Measurements from ENCODE around the gene EVC2.

Gene EVC2

DNA sequence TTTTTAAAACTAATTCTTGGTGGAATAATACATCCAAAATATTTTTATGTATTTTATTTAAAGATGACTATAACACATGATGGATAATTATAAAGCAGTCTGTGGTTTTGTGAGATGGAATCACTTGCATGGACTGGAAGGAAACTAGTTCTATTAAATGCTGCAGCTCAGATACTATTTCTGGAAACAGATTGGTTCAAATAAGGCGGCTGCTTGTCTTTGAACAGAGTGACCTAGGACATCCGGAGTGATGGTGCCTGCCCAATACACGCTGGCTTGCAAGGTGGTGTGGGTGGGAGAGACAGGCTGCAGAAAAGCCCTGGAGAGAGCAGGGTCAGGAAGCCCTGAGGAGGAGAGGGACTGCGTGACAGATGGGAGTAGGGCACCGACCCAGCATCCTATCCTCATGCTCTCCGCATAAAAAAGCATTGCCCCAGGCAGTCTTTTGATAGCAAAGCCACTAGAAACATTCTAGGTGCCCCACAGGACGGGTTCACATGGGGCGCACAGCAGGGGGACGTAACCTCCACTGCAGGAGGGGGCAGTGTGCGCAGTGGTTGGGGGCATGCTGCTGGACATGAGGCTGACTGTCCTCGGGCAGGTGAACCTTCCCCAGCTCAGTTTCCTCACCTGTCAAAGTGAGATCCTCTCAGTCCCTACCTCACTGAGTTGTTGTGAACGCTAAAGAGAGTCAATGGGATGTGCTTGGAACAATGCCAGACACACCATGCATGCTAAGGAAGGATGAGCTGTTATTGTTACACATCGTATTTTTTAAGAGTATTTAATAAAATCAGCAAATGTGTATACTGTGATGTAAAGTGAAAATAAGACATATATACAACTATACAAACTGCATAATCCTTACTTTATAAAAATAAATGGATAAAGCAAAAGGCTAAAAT, 71.3 kb downstream of the EVC2 start:
- TF ChIP-seq SPI1 (IDR thresholded peaks at IDR 0.05; ENCODE audit: borderline replicate concordance, low read depth): no peak
- TF ChIP-seq GABPA (IDR thresholded peaks at IDR 0.05; ENCODE audit: low read depth): no peak
- TF ChIP-seq, protein P1, sequence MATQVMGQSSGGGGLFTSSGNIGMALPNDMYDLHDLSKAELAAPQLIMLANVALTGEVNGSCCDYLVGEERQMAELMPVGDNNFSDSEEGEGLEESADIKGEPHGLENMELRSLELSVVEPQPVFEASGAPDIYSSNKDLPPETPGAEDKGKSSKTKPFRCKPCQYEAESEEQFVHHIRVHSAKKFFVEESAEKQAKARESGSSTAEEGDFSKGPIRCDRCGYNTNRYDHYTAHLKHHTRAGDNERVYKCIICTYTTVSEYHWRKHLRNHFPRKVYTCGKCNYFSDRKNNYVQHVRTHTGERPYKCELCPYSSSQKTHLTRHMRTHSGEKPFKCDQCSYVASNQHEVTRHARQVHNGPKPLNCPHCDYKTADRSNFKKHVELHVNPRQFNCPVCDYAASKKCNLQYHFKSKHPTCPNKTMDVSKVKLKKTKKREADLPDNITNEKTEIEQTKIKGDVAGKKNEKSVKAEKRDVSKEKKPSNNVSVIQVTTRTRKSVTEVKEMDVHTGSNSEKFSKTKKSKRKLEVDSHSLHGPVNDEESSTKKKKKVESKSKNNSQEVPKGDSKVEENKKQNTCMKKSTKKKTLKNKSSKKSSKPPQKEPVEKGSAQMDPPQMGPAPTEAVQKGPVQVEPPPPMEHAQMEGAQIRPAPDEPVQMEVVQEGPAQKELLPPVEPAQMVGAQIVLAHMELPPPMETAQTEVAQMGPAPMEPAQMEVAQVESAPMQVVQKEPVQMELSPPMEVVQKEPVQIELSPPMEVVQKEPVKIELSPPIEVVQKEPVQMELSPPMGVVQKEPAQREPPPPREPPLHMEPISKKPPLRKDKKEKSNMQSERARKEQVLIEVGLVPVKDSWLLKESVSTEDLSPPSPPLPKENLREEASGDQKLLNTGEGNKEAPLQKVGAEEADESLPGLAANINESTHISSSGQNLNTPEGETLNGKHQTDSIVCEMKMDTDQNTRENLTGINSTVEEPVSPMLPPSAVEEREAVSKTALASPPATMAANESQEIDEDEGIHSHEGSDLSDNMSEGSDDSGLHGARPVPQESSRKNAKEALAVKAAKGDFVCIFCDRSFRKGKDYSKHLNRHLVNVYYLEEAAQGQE (IDR thresholded peaks at IDR 0.05; ENCODE audit: insufficient replicate concordance, low read depth): no peak
- TF ChIP-seq, protein P2, sequence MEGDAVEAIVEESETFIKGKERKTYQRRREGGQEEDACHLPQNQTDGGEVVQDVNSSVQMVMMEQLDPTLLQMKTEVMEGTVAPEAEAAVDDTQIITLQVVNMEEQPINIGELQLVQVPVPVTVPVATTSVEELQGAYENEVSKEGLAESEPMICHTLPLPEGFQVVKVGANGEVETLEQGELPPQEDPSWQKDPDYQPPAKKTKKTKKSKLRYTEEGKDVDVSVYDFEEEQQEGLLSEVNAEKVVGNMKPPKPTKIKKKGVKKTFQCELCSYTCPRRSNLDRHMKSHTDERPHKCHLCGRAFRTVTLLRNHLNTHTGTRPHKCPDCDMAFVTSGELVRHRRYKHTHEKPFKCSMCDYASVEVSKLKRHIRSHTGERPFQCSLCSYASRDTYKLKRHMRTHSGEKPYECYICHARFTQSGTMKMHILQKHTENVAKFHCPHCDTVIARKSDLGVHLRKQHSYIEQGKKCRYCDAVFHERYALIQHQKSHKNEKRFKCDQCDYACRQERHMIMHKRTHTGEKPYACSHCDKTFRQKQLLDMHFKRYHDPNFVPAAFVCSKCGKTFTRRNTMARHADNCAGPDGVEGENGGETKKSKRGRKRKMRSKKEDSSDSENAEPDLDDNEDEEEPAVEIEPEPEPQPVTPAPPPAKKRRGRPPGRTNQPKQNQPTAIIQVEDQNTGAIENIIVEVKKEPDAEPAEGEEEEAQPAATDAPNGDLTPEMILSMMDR (IDR thresholded peaks at IDR 0.05; ENCODE audit: insufficient read depth, low read length): no peak
- no peak for TF ChIP-seq POLR2AphosphoS5 (IDR thresholded peaks at IDR 0.05; ENCODE audit: low read depth)
- Histone ChIP-seq H3K27ac (replicated peaks) (no peak overlapping the region), H3K27me3 (ENCODE audit: insufficient read depth, poor library complexity, severe bottlenecking) (no peaks in the 10 kb centered on the region), H3K4me3 (replicated peaks; ENCODE audit: insufficient read depth, low read length) (no peak overlapping the region)
- no peak for DNase-seq (ENCODE audit: low read depth in 1 of 2, low spot score in 1 of 2)

DNA sequence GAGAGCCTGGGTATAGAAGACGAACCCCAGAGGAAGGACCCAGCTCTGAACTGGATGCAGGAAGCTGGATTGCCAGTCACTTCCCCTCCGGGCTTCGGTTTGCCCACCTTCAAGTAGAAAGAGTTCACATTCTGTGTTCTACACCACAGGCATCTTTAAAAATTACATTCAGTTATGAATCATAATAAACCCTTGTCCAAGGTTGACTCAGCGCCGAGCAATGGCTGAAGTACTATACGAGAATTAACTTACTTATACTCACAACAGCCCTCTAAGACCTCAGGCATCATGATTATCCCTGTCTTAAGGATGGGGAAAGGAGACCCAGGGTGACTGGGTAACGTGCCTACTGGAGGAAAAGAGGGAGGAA, 72.5 kb downstream of the EVC2 start:
- TF ChIP-seq, protein P2 (IDR thresholded peaks at IDR 0.05; ENCODE audit: insufficient read depth, low read length): no peak
- TF ChIP-seq SPI1 (IDR thresholded peaks at IDR 0.05; ENCODE audit: borderline replicate concordance, low read depth) (no peak), POLR2AphosphoS5 (IDR thresholded peaks at IDR 0.05; ENCODE audit: low read depth) (no peak), GABPA (IDR thresholded peaks at IDR 0.05; ENCODE audit: low read depth) (no peak)
- TF ChIP-seq, protein P1 (IDR thresholded peaks at IDR 0.05; ENCODE audit: insufficient replicate concordance, low read depth): no peak
- H3K27ac ChIP-seq (replicated peaks): no peak overlapping the region
- no peak overlapping the region for H3K4me3 ChIP-seq (replicated peaks; ENCODE audit: insufficient read depth, low read length)
- no peaks in the 10 kb centered on the region for H3K27me3 ChIP-seq (ENCODE audit: insufficient read depth, poor library complexity, severe bottlenecking)
- no peak for DNase-seq (ENCODE audit: low read depth in 1 of 2, low spot score in 1 of 2)

DNA sequence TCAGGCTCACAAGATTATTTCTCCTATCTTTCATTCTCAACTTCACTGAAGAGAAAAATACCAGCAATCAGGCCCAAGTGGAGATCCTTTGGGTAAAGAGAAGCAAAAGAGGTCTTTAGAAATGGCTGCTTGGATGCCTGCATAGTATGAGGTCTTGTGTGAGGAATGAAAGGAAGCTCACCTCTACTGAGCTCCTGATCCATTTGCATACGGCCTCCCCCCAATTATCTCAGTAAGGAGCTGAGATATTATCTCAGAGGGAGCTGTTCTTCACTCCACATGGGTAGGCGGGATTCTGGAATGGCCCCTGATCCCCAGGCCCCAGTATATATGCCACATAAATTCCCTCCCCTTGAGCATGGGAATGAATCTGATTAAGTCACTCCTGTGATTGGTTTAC, 75.8 kb downstream of the EVC2 start:
- no peak overlapping the region for H3K27ac ChIP-seq (replicated peaks)
- no peak for DNase-seq (ENCODE audit: low read depth in 1 of 2, low spot score in 1 of 2)
- TF ChIP-seq GABPA (IDR thresholded peaks at IDR 0.05; ENCODE audit: low read depth): no peak
- TF ChIP-seq, protein P2 (IDR thresholded peaks at IDR 0.05; ENCODE audit: insufficient read depth, low read length): no peak
- TF ChIP-seq, protein P1 (IDR thresholded peaks at IDR 0.05; ENCODE audit: insufficient replicate concordance, low read depth): no peak
- TF ChIP-seq POLR2AphosphoS5 (IDR thresholded peaks at IDR 0.05; ENCODE audit: low read depth): no peak
- no peak for TF ChIP-seq SPI1 (IDR thresholded peaks at IDR 0.05; ENCODE audit: borderline replicate concordance, low read depth)
- H3K27me3 ChIP-seq (ENCODE audit: insufficient read depth, poor library complexity, severe bottlenecking): no peaks in the 10 kb centered on the region
- H3K4me3 ChIP-seq (replicated peaks; ENCODE audit: insufficient read depth, low read length): no peak overlapping the region

Measured in HL-60 (cell line).